Stimulated activated CD4-positive, alpha-beta T cell treated with anti-CD3 and anti-CD28 coated beads, Interleukin-15, amount 100 ng/mL, for 1 hour (primary cell): ENCODE measurements around the gene FYCO1.
"Not testable (repeated sequence)": the region's sequence is repeated elsewhere in the genome, so short reads cannot be mapped to it uniquely, and the experiment has no call there.

Experiments used
- DNase-seq, 2 donors: peaks; one replicate each; pipeline ENCODE4 v3.0.0-alpha.2; 2020; ENCODE audit warnings: low read depth in 1 of 2, low spot score in 1 of 2

FYCO1 gene

DNA sequence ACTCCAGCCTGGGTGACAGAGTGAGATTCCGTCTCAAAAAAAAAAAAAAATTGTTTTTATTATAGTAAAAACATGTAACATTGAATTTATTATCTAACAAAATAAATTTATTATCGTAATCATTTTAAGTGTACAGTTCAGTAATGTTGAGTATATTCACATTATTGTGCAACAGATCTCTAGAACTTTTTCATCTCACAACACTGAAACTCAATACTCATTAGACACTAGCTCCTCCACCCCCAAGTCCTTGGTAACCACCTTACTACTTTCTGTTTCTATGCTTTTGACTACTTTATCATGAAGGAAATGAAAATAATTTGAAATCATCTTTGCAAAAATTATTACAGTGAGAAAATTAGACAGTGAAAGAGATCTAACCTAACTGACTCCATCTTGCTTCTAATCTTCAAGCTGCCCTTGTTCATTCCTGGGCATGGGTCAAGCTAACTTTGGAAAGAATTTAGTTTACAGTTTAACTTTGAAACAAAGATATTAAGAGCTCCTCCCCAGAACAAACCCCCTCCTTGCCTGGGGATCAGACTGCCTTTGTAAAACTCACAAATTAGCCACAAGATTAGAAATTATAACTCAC is 15.0 kb upstream of the FYCO1 start:
- DNase-seq = no peak

DNA sequence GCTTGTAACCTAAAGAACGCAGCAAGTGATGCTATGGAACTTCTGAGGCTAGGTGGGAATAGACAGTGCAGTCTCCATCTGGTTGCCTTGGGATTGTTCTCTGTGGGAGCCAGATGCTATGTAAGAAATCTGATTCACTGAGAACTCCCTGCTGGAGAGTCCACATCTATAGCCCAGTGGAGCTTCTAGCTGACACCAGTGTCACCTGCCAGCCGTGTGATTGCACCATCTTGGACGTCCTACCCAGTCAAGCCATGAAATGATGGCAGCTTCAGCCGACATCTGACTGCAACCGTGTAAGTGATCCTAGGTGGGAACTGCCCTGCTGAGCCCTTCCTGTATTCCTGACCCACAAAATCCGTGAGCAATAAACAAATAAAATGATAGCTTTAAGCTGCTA is 12.4 kb upstream of the FYCO1 start:
- DNase-seq = no peak

DNA sequence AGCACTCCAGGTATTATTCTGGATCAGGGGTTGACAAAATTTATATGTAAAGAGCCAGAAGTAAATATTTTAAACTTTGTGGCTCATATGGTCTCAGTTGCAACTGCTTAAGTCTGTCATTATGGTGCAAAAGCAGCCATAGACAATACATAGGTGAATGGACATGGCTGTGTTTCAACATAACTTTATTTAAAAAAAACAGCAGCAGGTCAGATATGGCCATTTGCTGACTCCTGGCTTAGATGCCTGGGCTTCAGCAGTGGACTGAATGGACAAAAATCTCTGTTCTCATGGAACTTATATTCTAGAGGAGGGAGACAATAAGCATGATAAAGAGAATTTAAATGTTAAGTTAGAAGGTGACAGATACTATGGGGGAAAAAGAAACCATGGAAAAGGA is 11.7 kb upstream of the FYCO1 start:
- DNase-seq = no peak

DNA sequence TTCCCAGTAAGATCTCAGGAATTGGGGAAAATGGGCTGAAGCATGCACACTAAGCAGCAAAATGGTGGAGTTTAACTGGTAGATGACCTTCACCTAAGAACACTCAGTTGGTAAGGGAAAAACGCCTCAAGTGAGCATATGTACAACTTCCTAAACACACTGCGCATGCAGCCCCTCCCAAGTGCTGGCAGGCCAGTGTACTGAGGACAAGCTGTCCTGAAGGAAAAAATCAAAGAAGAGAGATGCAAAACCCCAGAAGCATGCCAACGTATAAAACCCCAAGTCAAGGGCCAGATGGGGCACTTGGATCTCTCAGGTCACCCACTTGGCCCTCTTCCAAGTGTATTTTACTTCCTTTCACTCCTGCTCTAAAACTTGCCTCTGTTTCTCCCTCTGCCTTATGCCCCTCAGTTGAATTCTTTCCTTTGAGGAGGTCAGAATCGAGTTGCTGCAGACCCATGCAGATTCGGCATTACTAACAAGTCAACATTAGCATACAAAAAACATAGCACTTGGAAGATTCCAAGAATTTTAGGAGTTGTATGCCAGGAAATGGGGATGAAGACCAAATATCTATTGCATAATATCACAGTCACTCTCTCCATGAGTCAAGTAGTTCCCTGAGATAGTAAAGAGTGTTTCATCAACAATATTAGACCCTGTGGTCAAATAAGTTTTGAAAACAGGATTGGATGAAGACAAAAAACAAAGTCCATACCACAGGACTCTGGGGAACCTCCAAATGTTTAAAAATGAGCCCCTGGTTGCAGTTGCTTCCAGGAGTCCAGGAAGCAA is 10.8 kb upstream of the FYCO1 start:
- no peak for DNase-seq

DNA sequence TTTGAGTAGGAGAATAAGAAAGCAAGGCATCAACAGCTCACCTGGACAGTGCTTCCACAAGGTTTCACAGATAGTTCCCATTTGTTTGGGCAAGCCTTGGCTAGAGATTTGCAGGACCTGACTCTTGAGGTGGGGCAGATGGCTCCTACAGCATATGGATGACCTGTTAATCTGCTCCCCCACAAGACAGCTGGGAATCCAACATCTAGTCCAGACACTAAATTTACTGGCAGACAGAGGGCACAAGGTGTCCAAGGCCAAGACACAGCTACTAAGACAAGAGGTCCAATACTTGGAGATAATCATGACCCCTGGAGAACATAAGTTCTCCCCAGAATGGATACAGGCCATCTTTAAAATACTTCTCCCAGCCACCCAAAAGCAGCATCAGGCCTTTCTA is 8.1 kb upstream of the FYCO1 start:
- not testable (repeated sequence) for DNase-seq

DNA sequence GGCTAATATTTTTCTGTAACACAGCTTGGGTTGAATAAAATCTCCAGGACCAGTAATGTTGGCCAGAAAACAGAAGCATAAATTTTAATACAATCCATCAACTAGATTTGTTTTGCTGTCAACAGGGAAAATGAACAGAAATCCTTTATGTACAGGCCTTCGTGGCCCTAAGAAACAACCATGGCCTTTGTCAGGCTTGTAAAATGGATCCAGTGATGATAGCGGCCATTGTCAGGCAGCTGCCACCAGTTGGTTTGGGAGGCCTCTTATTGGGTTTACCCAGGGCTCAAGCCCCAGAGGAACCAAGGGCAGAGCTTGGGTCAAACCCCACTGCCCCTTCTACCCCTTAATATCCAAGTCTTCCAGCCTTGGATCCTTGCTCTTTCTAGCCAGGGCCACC is 5.6 kb upstream of the FYCO1 start:
- DNase-seq = no peak

DNA sequence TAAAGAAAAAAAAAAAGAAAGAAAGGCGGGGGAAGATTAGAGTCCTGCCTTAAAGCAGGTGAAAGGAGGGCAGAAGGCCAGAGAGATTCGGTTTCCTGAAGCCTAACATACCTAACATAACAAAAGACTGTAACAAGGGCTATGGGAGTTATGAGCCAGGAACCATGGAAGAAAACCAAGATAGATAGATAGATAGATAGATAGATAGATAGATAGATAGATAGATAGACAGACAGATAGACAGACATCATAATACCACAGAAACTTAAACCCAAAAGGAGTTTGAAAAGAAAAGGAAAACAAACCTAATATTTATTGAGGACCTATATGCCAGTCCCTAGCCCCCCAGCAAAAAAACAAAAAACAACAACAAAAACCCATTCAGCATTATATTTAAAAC is 2.3 kb upstream of the FYCO1 start:
- DNase-seq = no peak

DNA sequence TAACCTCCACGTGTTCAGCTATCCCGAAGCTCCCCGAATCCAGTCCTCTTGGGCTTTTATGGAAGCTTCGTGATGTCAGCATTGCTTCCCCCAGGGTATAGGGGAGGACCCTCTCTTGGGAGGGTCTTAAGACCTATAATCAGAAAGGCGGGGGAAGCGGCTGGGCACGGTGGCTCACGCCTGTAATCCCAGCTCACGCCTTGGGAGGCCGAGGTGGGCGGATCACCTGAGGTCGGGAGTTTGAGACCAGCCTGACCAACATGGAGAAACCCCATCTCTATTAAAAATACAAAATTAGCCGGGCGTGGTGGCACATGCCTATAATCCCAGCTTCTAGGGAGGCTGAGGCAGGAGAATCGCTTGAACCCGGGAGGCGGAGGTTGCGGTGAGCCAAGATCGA is 1.9 kb upstream of the FYCO1 start:
- DNase-seq = not testable (repeated sequence)

DNA sequence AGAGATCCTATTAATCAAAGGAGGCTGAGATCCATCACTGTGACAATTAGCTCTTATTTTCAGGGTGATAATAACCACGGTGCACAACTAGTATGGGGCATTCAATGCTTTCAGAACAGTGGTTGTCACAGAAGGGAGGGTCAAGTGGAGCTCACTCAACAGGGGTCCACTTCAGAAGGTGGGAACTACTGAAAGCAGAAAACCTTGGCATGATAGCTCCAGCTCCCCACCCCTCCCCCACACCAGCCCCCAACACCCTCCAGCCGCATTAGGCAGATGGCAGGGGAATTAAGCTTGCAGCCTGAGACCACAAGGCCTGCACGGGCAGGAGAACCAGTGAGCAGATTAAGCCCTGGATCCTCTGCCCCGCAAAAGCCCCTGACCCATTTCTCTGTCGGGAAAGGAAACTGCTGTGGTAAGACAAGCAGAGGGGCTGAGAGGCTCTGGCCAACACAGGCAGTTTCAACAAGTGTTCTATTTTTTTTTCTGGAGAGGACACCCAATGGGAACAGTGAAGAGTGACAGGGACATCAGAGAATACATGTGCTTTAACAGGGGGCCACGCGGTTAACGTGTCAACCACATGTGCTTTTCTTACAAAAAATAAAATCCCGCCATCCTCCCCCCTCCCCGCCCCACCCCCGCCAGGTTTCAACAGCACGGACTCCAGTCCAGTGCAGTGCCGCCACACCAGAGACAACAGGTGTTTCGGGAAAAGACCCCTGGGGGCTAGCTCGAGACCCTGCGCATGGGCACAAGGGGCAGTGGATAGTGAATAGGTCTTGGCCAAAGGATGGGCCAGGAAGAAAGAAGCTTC is 997 bp downstream of the FYCO1 start:
- DNase-seq = no peak

DNA sequence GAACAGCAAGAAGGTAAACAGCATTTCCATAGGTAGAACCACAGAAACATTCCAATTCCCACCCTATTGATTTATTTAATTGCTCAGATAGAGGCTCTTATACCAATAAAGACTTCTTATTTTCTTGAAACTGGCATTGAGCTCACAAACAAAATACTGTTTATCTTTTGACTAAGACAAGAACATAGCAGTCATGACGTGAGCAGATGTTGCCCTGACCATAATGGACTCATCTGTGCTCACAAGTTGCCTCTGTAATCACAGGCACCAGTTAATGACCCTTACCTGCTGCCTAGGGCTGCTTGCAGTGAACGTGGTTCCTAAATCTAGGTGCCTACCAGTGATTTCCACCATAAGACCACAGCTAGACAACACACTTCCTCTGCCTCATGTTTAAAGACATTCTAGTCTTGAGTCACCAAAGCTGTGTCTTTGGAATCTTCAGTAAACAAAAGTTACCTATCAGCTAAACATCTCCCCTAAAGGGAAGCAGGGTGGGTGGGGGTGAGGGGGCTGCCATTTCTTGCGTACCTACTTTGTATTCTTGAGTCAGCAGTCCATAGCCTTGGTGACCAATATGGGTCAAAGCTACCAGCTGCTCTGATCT is 2.1 kb downstream of the FYCO1 start:
- DNase-seq = no peak

DNA sequence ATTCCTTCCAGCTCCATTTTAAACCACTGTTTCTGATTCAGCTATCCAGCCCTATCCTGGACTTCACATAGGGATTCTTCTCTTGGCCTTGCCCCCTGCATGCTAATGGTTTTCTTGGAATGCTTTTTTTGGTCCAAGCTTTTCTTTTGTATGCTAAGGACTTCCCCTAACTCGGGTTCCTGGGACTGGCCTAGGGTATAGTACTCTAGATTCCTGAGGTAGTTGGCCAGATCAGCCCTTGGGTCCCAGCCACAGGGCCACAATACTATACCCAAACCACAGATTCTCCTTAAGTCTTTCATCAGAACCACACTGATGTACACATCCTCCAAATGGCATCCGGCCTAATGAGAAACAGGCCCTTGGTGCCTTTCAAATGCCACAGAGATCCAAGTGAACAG is 2.8 kb downstream of the FYCO1 start:
- no peak for DNase-seq

DNA sequence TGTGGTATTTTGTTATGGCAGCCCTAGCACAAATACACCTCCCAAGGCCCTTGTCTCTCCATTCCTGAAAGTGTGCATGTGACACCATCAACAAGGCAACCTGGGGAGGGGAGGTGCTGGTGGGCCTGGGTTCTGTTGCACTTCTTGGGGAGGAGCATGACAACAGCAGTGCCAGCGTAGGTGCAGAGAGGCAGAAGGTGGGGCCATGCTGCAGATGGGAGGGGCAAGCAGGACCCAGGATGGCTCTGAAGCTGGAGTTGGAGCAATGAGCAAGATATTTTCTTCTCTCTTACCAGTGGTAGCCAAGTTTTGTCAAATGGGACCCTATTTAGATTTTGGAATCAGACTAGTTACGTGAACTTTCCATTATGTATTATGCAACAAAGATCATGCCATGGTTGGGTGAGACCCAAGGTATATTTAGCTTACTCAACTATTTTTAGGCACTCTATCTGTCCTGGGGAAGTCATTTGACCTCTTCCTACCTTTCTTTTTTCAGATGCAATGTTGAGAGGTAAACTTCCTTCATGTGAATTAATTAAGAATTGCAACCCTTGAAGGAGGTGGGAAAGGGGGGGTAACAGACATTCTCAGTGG is 3.4 kb downstream of the FYCO1 start:
- no peak for DNase-seq

DNA sequence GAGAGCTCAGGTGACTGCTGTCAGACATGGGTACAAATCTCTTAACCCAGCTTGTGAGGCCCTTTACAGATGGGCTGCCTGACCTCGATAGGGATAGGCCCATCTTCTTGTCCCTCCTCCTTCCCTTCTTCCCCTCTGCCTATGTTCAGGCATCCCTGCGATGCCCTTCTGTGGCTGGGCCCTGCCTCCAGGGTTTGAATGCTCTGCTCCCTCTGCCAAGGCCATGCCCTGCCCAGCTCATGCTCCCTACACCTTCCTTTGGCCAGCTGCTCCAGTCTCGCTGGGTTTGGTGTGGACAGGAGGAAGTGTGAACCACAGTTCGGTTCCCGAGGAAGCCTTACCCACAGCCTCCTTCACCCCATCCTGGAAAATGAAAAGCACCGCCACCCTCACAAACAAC is 4.3 kb downstream of the FYCO1 start:
- DNase-seq = no peak

DNA sequence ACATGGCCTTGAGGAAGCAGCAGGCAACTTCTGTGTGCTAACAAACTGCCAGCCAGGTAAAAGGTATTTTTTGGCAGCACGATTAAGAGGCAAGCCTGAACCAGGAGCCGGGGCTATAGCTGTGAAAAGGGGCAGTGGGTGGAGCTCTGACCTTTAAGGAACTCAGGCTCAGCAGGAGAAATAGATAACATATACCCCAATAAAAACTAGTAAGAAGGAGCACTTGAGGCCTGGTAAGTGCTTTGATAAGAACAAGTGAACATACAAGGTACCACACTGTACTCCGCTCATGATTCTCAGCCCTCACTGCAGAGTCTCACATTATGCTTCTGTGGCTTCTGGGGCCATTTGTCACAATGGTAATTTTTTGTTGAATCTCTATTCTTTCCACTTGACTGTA is 5.4 kb downstream of the FYCO1 start:
- no peak for DNase-seq

DNA sequence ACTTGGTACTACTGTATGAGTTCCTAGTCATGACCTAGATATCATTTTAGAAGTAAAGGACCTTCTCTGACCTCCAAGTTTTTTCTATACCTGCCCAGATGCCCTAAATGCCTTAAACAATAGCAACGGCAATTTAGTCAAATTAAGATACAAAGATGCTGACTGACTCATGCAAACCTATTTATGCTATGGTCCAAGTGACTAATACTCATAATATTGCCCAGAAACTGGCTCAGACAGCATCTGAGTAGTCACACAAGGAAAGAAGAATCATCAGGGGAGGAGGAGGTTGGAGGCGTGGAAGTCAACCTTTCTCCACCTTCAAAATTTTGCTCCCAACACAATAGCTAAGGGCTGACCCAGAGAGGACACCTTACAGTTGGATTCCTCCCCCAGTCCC is 6.8 kb downstream of the FYCO1 start:
- no peak for DNase-seq

DNA sequence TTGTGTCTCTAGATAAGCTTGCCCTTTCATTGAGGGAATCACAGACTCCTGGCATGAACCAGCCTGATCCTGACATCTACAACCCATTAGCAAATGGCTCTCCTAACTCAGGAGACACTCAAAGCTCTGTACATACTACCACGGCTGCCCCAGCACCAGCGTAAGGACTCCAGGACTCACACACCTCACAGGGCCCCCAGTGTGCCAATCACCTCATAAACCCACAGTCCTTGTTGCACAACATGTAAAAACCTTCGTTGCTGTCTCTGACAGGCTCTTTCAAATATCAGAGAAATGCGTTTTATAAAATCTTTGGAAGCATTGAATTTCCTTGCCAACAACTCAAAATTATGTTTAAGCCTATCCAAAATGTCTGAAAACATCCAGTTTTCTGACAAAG is 7.3 kb downstream of the FYCO1 start:
- DNase-seq = no peak

DNA sequence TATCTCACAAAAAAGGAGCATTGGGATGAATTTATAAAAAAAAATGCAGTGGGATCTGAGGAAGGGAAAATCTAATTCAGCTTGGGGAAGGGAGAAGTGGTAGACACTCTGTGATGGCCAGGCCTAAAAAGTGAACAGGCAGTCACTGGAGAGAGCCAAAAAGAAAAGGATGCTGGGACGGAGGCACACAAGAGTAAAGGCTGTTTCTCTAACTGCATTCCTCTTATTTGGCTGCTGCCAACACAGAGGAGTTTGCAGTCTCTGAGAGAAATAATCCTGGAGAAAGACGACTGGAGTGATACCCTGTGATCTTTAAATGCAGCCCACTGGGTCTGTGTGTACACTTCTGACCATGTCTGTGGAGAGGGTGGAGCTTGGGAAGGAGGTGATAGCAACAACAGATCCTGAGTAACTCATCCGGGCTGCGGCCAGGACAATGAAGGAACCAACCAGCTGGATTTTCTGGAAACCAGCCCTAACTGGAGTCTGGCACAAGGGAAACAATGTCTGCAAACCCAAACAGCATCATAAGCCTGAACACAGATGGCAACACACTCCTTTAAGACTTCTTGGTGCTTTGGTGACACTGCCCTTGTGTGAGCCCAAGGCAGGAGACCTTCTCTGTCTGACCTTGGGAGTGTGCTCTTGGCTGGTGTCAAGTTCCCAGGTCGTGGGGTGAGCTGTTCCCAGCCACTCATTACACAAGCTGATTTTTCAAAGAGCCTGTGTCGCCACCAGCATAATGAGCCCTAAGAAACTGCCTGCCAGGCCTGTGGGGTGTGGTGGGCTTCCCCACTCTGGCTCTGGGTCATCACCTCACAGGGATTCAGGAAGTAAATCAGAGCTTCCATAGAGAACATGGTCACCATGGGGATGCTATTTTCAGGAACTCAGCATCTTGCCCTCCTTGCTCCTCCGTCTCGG is 8.0 kb downstream of the FYCO1 start:
- DNase-seq = no peak

DNA sequence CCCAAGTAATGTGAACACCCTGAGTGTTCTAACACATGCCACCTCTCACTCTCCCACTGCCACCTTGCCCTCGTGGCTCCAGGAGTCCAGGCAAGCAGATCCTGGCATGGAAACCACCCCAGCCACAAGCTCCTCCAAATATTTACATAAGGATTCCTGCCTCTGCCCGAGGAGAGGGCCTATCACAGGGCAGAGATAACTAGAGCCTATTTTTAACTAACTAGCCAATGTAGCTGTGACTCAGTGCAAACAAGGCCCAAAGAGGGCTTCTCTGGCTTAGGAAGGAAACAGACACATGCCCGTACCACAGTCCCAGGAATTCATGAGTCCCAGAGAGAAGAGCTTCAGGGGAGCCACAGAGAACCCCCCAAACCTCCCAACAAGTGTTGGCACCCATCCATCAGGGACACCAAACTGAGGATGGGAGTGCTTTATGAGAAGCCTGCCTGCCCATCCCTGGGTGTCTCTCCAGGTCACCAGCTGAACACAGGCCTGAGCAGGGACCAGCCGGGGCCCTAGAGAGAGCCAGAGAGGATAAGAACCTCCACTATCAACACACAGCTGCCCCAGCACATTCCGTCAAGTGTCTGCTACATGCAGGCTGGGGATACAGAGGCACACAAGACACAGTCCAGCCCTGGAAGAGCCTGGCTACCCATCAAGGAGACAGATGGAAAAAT is 9.2 kb downstream of the FYCO1 start:
- no peak for DNase-seq

DNA sequence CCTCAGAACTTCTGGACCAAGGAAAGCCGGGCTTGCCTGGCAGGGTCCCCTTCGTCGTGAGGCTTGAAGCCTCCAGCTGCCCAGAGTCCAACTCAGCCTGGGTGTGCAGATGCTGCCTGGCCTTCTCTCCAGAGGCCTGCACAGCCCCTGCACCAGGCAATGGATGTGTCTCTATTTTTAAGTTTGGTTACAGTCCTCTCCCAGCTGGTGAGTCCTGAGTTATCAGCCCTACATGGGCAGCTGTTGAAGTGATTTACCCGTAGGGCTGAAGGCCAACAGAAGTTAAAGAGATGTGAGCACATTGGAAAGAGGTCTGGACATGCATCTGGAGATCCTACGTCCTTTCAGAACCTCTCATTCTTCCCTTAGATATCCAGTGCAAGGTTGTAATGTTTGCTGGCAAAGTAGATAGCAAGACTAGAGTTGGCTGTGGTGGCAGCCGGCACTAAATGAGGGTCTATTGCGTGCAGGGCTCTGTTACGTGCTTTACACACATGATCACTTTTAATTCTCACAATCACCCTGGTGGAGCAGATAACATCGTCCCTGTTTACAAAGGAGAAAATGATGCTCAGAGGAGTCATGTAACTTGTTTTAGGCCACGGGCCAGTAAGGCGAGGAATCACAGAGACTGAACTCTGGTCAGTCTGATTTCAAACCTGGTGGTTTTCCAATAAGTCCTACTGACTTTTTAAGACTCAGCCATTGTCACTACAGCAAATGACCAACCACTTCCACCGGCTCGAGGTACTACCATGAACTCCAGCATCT is 9.9 kb downstream of the FYCO1 start:
- no peak for DNase-seq
